ENCODE data around the gene TSPAN17. TPM values are rescaled to one million over a fixed set of nuclear protein-coding genes. Genes with fewer than 3 reads are reported as not detected.

TSPAN17 gene
- total and polyA plus RNA-seq, 10 of the 15 experiments (the other 5 are each of a cell fraction or from before 2014, with no cell fraction given) = 0.24 to 17.1 (median 10.4) TPM

DNA sequence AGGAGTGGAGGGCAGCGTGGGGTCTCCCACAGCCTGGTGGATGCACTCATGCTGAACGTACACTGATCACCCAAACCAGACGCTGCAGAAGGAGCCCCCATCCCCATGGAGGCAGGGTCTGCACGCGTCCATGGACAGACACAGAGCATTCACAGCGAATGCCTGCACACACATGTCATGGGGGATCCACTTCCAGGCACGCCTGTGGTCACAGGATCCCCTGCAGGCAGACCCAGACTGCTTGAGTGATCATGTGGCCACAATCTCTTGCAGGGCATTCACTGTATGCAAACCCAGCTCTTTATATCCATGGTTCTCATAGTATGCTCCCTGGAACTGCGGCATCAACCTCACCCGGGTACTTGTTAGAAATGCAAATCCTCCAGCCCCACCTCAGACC is 22.3 kb upstream of the TSPAN17 start (continued):
- TF ChIP-seq IKZF1 (conservative IDR thresholded peaks at IDR 0.05) (no peak), MTA2 (IDR thresholded peaks at IDR 0.05; ENCODE audit: low read depth) (no peak), YY1 (IDR thresholded peaks at IDR 0.05; ENCODE audit: low read depth, low read length) (no peak), ESRRA (IDR thresholded peaks at IDR 0.05; ENCODE audit: low read length) (no peak), ATF2 (IDR thresholded peaks at IDR 0.05; ENCODE audit: low read length) (no peak)
- TF ChIP-seq, protein P1, sequence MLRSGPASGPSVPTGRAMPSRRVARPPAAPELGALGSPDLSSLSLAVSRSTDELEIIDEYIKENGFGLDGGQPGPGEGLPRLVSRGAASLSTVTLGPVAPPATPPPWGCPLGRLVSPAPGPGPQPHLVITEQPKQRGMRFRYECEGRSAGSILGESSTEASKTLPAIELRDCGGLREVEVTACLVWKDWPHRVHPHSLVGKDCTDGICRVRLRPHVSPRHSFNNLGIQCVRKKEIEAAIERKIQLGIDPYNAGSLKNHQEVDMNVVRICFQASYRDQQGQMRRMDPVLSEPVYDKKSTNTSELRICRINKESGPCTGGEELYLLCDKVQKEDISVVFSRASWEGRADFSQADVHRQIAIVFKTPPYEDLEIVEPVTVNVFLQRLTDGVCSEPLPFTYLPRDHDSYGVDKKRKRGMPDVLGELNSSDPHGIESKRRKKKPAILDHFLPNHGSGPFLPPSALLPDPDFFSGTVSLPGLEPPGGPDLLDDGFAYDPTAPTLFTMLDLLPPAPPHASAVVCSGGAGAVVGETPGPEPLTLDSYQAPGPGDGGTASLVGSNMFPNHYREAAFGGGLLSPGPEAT (IDR thresholded peaks at IDR 0.05; ENCODE audit: low read depth) = no peak

GRCh38 chr5:176625512-176625911 is 21.8 kb upstream of the TSPAN17 start:
- 0% methylated on average over 2 of the region's 2 CpGs for WGBS (ENCODE audit: insufficient coverage, insufficient replicate concordance, low lambda C conversion rate, missing lambda C conversion rate)
- POLR2A ChIA-PET = interaction anchor here (0.6 kb wide), 1 partner anchor 10 kb away, joined by 3 read pairs; no protein-coding TSS in a partner anchor
- TF ChIP-seq NFYB (IDR thresholded peaks at IDR 0.05; ENCODE audit: insufficient read depth, low read depth, low read length) (no peak), DPF2 (IDR thresholded peaks at IDR 0.05) (no peak), EZH2 (IDR thresholded peaks at IDR 0.05; ENCODE audit: borderline replicate concordance, control insufficient read depth, low read depth, low read length) (no peak), STAT1 (conservative IDR thresholded peaks at IDR 0.05) (no peak), EED (IDR thresholded peaks at IDR 0.05; ENCODE audit: low read depth) (no peak)
- TF ChIP-seq, protein P2, sequence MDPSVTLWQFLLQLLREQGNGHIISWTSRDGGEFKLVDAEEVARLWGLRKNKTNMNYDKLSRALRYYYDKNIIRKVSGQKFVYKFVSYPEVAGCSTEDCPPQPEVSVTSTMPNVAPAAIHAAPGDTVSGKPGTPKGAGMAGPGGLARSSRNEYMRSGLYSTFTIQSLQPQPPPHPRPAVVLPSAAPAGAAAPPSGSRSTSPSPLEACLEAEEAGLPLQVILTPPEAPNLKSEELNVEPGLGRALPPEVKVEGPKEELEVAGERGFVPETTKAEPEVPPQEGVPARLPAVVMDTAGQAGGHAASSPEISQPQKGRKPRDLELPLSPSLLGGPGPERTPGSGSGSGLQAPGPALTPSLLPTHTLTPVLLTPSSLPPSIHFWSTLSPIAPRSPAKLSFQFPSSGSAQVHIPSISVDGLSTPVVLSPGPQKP (IDR thresholded peaks at IDR 0.05; ENCODE audit: low read depth, low read length) = no peak
- TF ChIP-seq, protein P3, sequence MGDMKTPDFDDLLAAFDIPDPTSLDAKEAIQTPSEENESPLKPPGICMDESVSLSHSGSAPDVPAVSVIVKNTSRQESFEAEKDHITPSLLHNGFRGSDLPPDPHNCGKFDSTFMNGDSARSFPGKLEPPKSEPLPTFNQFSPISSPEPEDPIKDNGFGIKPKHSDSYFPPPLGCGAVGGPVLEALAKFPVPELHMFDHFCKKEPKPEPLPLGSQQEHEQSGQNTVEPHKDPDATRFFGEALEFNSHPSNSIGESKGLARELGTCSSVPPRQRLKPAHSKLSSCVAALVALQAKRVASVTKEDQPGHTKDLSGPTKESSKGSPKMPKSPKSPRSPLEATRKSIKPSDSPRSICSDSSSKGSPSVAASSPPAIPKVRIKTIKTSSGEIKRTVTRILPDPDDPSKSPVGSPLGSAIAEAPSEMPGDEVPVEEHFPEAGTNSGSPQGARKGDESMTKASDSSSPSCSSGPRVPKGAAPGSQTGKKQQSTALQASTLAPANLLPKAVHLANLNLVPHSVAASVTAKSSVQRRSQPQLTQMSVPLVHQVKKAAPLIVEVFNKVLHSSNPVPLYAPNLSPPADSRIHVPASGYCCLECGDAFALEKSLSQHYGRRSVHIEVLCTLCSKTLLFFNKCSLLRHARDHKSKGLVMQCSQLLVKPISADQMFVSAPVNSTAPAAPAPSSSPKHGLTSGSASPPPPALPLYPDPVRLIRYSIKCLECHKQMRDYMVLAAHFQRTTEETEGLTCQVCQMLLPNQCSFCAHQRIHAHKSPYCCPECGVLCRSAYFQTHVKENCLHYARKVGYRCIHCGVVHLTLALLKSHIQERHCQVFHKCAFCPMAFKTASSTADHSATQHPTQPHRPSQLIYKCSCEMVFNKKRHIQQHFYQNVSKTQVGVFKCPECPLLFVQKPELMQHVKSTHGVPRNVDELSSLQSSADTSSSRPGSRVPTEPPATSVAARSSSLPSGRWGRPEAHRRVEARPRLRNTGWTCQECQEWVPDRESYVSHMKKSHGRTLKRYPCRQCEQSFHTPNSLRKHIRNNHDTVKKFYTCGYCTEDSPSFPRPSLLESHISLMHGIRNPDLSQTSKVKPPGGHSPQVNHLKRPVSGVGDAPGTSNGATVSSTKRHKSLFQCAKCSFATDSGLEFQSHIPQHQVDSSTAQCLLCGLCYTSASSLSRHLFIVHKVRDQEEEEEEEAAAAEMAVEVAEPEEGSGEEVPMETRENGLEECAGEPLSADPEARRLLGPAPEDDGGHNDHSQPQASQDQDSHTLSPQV (IDR thresholded peaks at IDR 0.05) = no peak

More at GRCh38 chr5:176625512-176625911, 21.8 kb upstream of the TSPAN17 start:
- DNase-seq (ENCODE audit: low read depth, low spot score) (no peak), FAIRE-seq (no peak), ATAC-seq (no peak)
- no peak overlapping the region for H2AFZ ChIP-seq (ENCODE audit: control insufficient read depth, low read depth, low read length)
- ChIA-PET CTCF (no interaction called here), SMC1A (ENCODE audit: uncharacterized antibody, unreplicated experiment) (no interaction called here), RAD21 (ENCODE audit: unreplicated experiment) (no interaction called here)
- no peak overlapping the region for H3K9ac ChIP-seq (ENCODE audit: control insufficient read depth, insufficient read depth, low read length)
- intact Hi-C loops (cut with micrococcal nuclease; ENCODE audit: unreplicated experiment) (no loop called here), in situ Hi-C loops (cut with MboI) (no loop called here)
- H3K9me3 ChIP-seq (replicated peaks; ENCODE audit: control insufficient read depth, insufficient read depth, low read length) = no peaks in the 10 kb centered on the region
- peaks cover 7 to 8% of the 10 kb centered on the region in 2 experiments for H3K27me3 ChIP-seq (replicated peaks in 1 of 2; ENCODE audit: control insufficient read depth in 2 of 2, insufficient read depth in 2 of 2, low read length in 1 of 2)
- no peak overlapping the region for H3K4me3 ChIP-seq
- H3K36me3 ChIP-seq (ENCODE audit: control insufficient read depth in 2 of 2, insufficient read depth in 2 of 2, low read length in 1 of 2) = no peaks in the 10 kb centered on the region
- H3K27ac ChIP-seq (ENCODE audit: control insufficient read depth, insufficient read depth) = no peak overlapping the region
- BruUV-seq (replicated peaks) = no TSS peak
- 0 out of 2 replicates have a peak, but pooled peaks cover 3% of the 10 kb centered on the region for H4K20me1 ChIP-seq (ENCODE audit: control insufficient read depth, insufficient read depth)
- no peak overlapping the region for H3K4me2 ChIP-seq (ENCODE audit: control insufficient read depth, insufficient read depth)
- no peaks in the 10 kb centered on the region for H3K79me2 ChIP-seq (ENCODE audit: control insufficient read depth, insufficient read depth, low read length)
- H3K4me1 ChIP-seq (ENCODE audit: control insufficient read depth, insufficient read depth, low read length) = no peaks in the 10 kb centered on the region; the same call in 1 of the 2 replicates
